ENCODE results near the gene IFNL4. TPM values are rescaled to one million over a fixed set of nuclear protein-coding genes. Genes with fewer than 3 reads are reported as not detected.

The IFNL4 gene
- total RNA-seq, 1 experiment from 2014 or later, result not detected

GRCh38 chr19:39257227-39257626 is 8.6 kb upstream of the IFNL4 start:
- no peak overlapping the region for H2BK5ac ChIP-seq (ENCODE audit: insufficient read length, low read length)
- H3K23ac ChIP-seq (ENCODE audit: insufficient read length, low read depth, low read length), result no peak overlapping the region
- H4K20me1 ChIP-seq (ENCODE audit: control insufficient read depth, insufficient read depth, insufficient read length), result no peaks in the 10 kb centered on the region
- H3K27ac ChIP-seq (ENCODE audit: insufficient read length, low read depth, low read length), result no peak overlapping the region
- H3K18ac ChIP-seq (ENCODE audit: insufficient read length, low read depth, low read length), result no peak overlapping the region
- no CpG with 5 or more reads among the region's 4 CpGs for WGBS (ENCODE audit: extremely low coverage, insufficient read length, low lambda C conversion rate)
- no peak overlapping the region for H3K4ac ChIP-seq (ENCODE audit: low read depth, low read length)
- no peak overlapping the region for H2AFZ ChIP-seq (ENCODE audit: low read length)
- DNase-seq, result no peak
- peaks cover under 1% of the 10 kb centered on the region; the same call in 1 of the 2 replicates for H3K27me3 ChIP-seq (ENCODE audit: insufficient read depth, low read length)
- no peak overlapping the region for H3K56ac ChIP-seq (ENCODE audit: insufficient read length, low read depth, low read length)
- no peak overlapping the region for H4K91ac ChIP-seq (ENCODE audit: insufficient read length, low read depth, low read length)
- no peak overlapping the region for H3K9ac ChIP-seq (ENCODE audit: extremely low read depth, insufficient read length, low read length)
- no peak overlapping the region for H3K14ac ChIP-seq (ENCODE audit: insufficient read depth, low read length)
- Mint-ChIP-seq H3K27ac (no peak overlapping the region), H3K4me1 (peaks cover 0 to 5% of the 10 kb centered on the region in 2 experiments; a peak in 2 of 4 replicates), H3K36me3 (ENCODE audit: insufficient read depth in 1 of 3, low read depth in 3 of 3) (no peaks in the 10 kb centered on the region; a peak in 1 of 7 replicates), H3K4me3 (no peak overlapping the region), H3K27me3 (ENCODE audit: low read depth) (peaks cover 79% of the 10 kb centered on the region), H3K9me3 (peaks cover under 1 to 2% of the 10 kb centered on the region in 2 experiments; a peak in 2 of 5 replicates)
- H3K79me1 ChIP-seq (ENCODE audit: insufficient read depth, low read depth, low read length, poor library complexity, severe bottlenecking), result no peaks in the 10 kb centered on the region
- no peak overlapping the region for H2BK15ac ChIP-seq (ENCODE audit: low read depth, low read length)
- no peak overlapping the region for H2BK20ac ChIP-seq (ENCODE audit: low read depth, low read length, poor library complexity, severe bottlenecking)
- TF ChIP-seq CTCF (conservative IDR thresholded peaks at IDR 0.05), result no peak
- H3K23me2 ChIP-seq (ENCODE audit: insufficient read length, low read depth, low read length, poor library complexity, severe bottlenecking), result no peaks in the 10 kb centered on the region
- no peak overlapping the region for H4K8ac ChIP-seq (replicated peaks; ENCODE audit: insufficient read length, low read depth, low read length)
- no peak overlapping the region for H3T11ph ChIP-seq (ENCODE audit: low read length)
- no peaks in the 10 kb centered on the region for H3K9me3 ChIP-seq (ENCODE audit: control insufficient read depth, low read depth, low read length)
- H3K4me1 ChIP-seq (ENCODE audit: insufficient read depth, low read length), result no peaks in the 10 kb centered on the region
- no peak overlapping the region for H3K4me2 ChIP-seq (ENCODE audit: insufficient read depth, insufficient read length, low read length)
- H4K5ac ChIP-seq (ENCODE audit: insufficient read length, low read depth, low read length), result no peak overlapping the region
- no peak overlapping the region for H2AK5ac ChIP-seq (ENCODE audit: insufficient read length, low read length)
- no peaks in the 10 kb centered on the region for H3K79me2 ChIP-seq (ENCODE audit: insufficient read depth, low read length)
- no peak overlapping the region for H2BK120ac ChIP-seq (ENCODE audit: low read depth, low read length, poor library complexity, severe bottlenecking)
- H2BK12ac ChIP-seq (ENCODE audit: insufficient read length, low read depth, low read length), result no peak overlapping the region
